Sigmoid colon (tissue), 7 donors: Measurements from ENCODE around the gene ALG3. TPM values are rescaled to one million over a fixed set of nuclear protein-coding genes. Genes with fewer than 3 reads are reported as not detected.

ENCODE experiments used
- DNase-seq: peaks from one replicate; pipeline ENCODE4 v3.0.0-alpha.2; 2019
- H3K27ac ChIP-seq, 4 donors: fragments of 200-600 bp; sonication (generic); one replicate each; pipeline ENCODE4 v1.5.1; 2016 to 2019; ENCODE audit warnings: mild to moderate bottlenecking in 1 of 4
- H3K27me3 ChIP-seq, 3 donors: fragments of 200-600 bp; sonication (generic); one replicate each; pipeline ENCODE4 v1.5.1; 2019; ENCODE audit warnings: mild to moderate bottlenecking in 1 of 3
- H3K36me3 ChIP-seq, 4 donors: fragments of 200-600 bp; sonication (generic); one replicate each; pipeline ENCODE4 v1.5.1; 2016 to 2019
- H3K4me1 ChIP-seq, 4 donors: fragments of 200-600 bp; sonication (generic); one replicate each; pipeline ENCODE4 v1.5.1; 2017 to 2019
- H3K4me3 ChIP-seq, 4 donors: fragments of 200-600 bp; sonication (generic); one replicate each; pipeline ENCODE4 v1.5.1; 2017 to 2019; ENCODE audit warnings: mild to moderate bottlenecking in 2 of 4, moderate library complexity in 1 of 4
- H3K9me3 ChIP-seq, 4 donors: fragments of 200-600 bp in 3 of 4; sonication (generic) in 3 of 4; one replicate each; pipeline versions ENCODE4 v1.5.1 to v1.6.1; 2013 to 2019
- CTCF ChIP-seq, 4 experiments: fragments of 450-650 bp in 3 of 4; fragments of 200-600 bp in 1 of 4; IDR thresholded peaks; one replicate each; pipeline ENCODE4 v1.5.1; 2016 to 2019; ENCODE audit warnings: antibody characterized with exemption in 4 of 4, mild to moderate bottlenecking in 3 of 4, moderate library complexity in 2 of 4
- EP300 ChIP-seq, 4 donors: sonication (generic); formaldehyde crosslinking; IDR thresholded peaks; one replicate each; pipeline ENCODE4 v1.6.1; 2017; ENCODE audit warnings: antibody characterized with exemption in 4 of 4
- POLR2A ChIP-seq, 2 donors: fragments of 450-650 bp; IDR thresholded peaks; one replicate each; pipeline ENCODE4 v1.6.1; 2016; ENCODE audit warnings: antibody characterized with exemption in 2 of 2, mild to moderate bottlenecking in 2 of 2, moderate library complexity in 2 of 2
- POLR2AphosphoS5 ChIP-seq, 4 donors: sonication (generic); formaldehyde crosslinking; IDR thresholded peaks; one replicate each; pipeline ENCODE4 v1.6.1; 2017; ENCODE audit warnings: antibody characterized with exemption in 4 of 4
- WGBS, 2 donors: extraction: QIAGEN DNeasy Blood & Tissue Kit; methylation state at CpG; one replicate each; pipeline ENCODE4 v1.1.7; 2013; 5-methylcytosine and 5-hydroxymethylcytosine counted together
- intact Hi-C: fragments of 100-400 bp; cut with DNase I; formaldehyde crosslinking; loops from one replicate; pipeline ENCODE4 v1.15.1; 2023
- polyA plus RNA-seq, 3 donors: library from polyadenylated mRNA; stranded (reverse); fragments of 200-250 nt; gene quantifications; one replicate each; pipeline ENCODE4 v1.2.3, GENCODE V29; 2013
- total RNA-seq, 4 donors: library from RNA; depleted of rRNA; stranded (reverse); fragments of >200 nt; gene quantifications; one replicate each; pipeline ENCODE4 v1.1.0, GENCODE V29; 2016
- donor health status: healthy with polysubstance abuse.
- donor health status: Bipolar disorder and iron deficiency.
- donor health status: healthy.

The ALG3 gene
- total RNA-seq (10 to 100 TPM; 29.6 to 46.8 (median 38.4) TPM), polyA plus RNA-seq (10 to 100 TPM in 2 of 3 donors, 1 to 10 TPM in 1; 9.9 to 39.7 (median 10.8) TPM)

DNA sequence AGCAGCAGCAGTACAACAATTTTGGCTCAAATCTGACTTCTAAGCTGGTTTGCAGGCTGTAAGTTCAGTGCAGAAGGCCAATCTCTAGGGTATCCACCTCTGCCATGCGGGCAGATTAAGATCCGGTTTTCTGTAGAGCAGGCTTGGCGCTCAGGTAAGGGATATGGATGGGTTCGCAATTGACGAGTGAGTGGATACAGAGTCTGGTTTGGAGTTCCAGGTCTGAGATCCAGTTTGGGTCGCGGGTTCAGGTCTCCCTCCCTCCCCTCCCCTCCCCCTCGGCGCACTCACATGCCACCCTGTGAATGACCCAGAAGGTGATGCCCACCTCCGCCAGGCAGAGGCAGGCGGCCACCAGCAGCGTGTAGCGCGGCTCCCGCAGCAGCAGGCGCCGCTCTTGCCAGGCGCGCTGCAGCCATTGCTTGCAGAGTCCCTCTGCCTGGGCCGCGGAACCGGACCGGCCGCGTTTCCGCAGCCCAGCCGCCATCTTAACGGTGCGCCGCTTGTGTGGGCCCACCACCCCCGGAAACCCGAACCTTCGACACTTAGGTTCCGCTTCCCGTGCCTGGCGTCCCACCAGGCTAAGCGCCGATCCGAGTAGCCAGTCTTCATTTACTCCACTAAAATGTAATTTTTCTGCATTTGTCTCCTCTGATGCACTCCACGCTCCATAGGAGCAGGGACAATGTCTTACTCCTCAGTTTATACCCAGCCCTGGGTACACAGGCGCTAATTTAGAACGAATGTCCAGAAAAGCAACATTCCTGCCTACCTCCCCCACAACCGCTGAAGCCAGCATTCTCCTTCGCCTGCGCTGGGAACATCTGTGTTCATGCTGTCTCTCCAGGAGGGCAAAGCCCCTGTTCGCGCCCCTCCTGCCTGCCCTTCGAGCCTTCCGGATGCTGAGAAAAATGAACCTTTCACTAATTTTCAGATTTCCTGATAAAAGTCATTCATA, at the start of gene ALG3:
ALG3 (minus strand) TSS at position 509 of the 958 bp plus-strand sequence; CDS start at position 487, 22 bp downstream.
- Histone ChIP-seq H3K9me3 (no peaks in the 10 kb centered on the region), H3K27me3 (no peaks in the 10 kb centered on the region), H3K4me3 (peak within 1 kb of the TSS; percentile 71 to 88 (median 81)), H3K27ac (peak within 1 kb of the TSS; percentile 77 to 86 (median 84)), H3K36me3 (peaks cover 11 to 20% (median 16%) of the 10 kb centered on the region in 4 donors), H3K4me1 (peaks cover 0 to 28% (median 15%) of the 10 kb centered on the region in 4 donors)
- TF ChIP-seq CTCF (IDR thresholded peaks at IDR 0.05): no peak
- TF ChIP-seq POLR2A (IDR thresholded peaks at IDR 0.05): peak in 1 of 2 donors; percentile 12
- peak in 3 of 4 donors; percentile 69 to 82 (median 80) for TF ChIP-seq POLR2AphosphoS5 (IDR thresholded peaks at IDR 0.05)
- no peak for TF ChIP-seq EP300 (IDR thresholded peaks at IDR 0.05)
- intact Hi-C loops: loop anchor here (1.0 to 5.0 kb wide), 4 partner anchors 49 to 231 kb away; partner anchors contain the start of genes ABCC5, ABCF3 and PSMD2
- 0% methylated on average over 49 of the region's 49 CpGs for WGBS, 2 donors
- peak; percentile 91 for DNase-seq

GRCh38 chr3:184296616-184297015, 47.9 kb upstream of the ALG3 start:
- intact Hi-C loops: loop anchor here (5.0 kb wide), 2 partner anchors 49 to 109 kb away; partner anchors contain the start of genes ABCF3, ALG3 and EEF1AKMT4
- peaks cover 0 to 20% (median 15%) of the 10 kb centered on the region in 4 donors for H3K4me1 ChIP-seq

DNA sequence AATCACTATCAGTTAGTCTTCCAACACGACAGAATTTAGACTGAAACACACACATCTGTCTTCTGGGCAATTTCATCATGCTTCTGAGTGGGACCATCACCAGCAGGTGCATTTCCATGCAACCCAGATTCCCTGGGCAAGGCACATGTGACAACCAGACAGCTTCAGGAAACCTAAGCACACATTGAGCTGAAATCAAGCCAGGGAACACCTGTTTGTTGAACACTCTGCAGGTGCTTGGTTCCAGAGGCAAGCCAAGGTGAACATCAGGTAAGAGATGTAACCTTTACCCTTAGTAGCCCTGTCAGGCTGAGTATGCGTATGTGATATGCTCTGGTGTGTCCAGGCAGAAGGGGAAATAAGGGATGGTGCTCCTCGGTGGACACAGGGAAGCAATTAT, 47.0 kb upstream of the ALG3 start:
- Histone ChIP-seq H3K4me1 (peaks cover 0 to 18% (median 13%) of the 10 kb centered on the region in 4 donors), H3K27me3 (no peaks in the 10 kb centered on the region), H3K9me3 (no peaks in the 10 kb centered on the region), H3K27ac (no peak overlapping the region), H3K4me3 (no peak overlapping the region), H3K36me3 (peaks cover 0 to 9% (median 6%) of the 10 kb centered on the region in 4 donors)
- DNase-seq: no peak
- 18 to 59% methylated on average over 3 of the region's 3 CpGs for WGBS, 2 donors
- TF ChIP-seq POLR2AphosphoS5 (IDR thresholded peaks at IDR 0.05): no peak
- no peak for TF ChIP-seq CTCF (IDR thresholded peaks at IDR 0.05)
- TF ChIP-seq EP300 (IDR thresholded peaks at IDR 0.05): no peak
- TF ChIP-seq POLR2A (IDR thresholded peaks at IDR 0.05): no peak
- intact Hi-C loops: loop anchor here (5.0 kb wide), 2 partner anchors 48 to 108 kb away; partner anchors contain the start of genes ABCF3, ALG3 and EEF1AKMT4

More at GRCh38 chr3:184296616-184297015, 47.9 kb upstream of the ALG3 start:
- WGBS, 2 donors: 81 to 90% methylated on average over 7 of the region's 7 CpGs
- H3K4me3 ChIP-seq: no peak overlapping the region
- no peak overlapping the region for H3K27ac ChIP-seq
- DNase-seq: no peak
- no peaks in the 10 kb centered on the region for H3K27me3 ChIP-seq
- H3K9me3 ChIP-seq: no peaks in the 10 kb centered on the region
- peaks cover 0 to 18% (median 12%) of the 10 kb centered on the region in 4 donors for H3K36me3 ChIP-seq
- TF ChIP-seq CTCF (IDR thresholded peaks at IDR 0.05) (no peak), POLR2AphosphoS5 (IDR thresholded peaks at IDR 0.05) (no peak), POLR2A (IDR thresholded peaks at IDR 0.05) (no peak), EP300 (IDR thresholded peaks at IDR 0.05) (no peak)

GRCh38 chr3:184291738-184292445, 43.1 kb upstream of the ALG3 start:
- TF ChIP-seq POLR2AphosphoS5 (IDR thresholded peaks at IDR 0.05) (no peak), POLR2A (IDR thresholded peaks at IDR 0.05) (no peak), EP300 (IDR thresholded peaks at IDR 0.05) (no peak), CTCF (IDR thresholded peaks at IDR 0.05) (no peak)
- Histone ChIP-seq H3K36me3 (no peaks in the 10 kb centered on the region), H3K27me3 (peaks cover 0 to 15% (median 0%) of the 10 kb centered on the region in 3 donors), H3K9me3 (no peaks in the 10 kb centered on the region), H3K27ac (no peak overlapping the region), H3K4me3 (no peak overlapping the region), H3K4me1 (no peaks in the 10 kb centered on the region)
- WGBS, 2 donors: 93 to 94% methylated on average over 21 of the region's 21 CpGs
- DNase-seq: no peak
- intact Hi-C loops: no loop called here
